ENCODE results near the gene TRABD.
"Not testable (repeated sequence)": the region's sequence is repeated elsewhere in the genome, so short reads cannot be mapped to it uniquely, and the experiment has no call there.

TRABD gene

GRCh38 chr22:50203288-50203687 lies 17.6 kb downstream of the TRABD start:
- Histone ChIP-seq H2BK5ac (ENCODE audit: low read depth, low read length, poor library complexity, severe bottlenecking) (no peak overlapping the region), H3K9me3 (ENCODE audit: control insufficient read depth, low read length) (no peaks in the 10 kb centered on the region), H3K79me1 (replicated peaks; ENCODE audit: low read length, poor library complexity, severe bottlenecking) (peaks cover 28% of the 10 kb centered on the region), H3K4me1 (ENCODE audit: control insufficient read depth, insufficient read depth, low read depth, low read length) (peaks cover 26% of the 10 kb centered on the region), H2BK12ac (ENCODE audit: low read length in 2 of 2) (no peak overlapping the region), H3K4ac (ENCODE audit: low read depth in 1 of 2, low read length in 2 of 2) (no peak overlapping the region), H3K4me3 (ENCODE audit: insufficient read depth in 1 of 2, low read depth in 1 of 2, low read length in 2 of 2) (no peak overlapping the region), H3K9ac (ENCODE audit: low read length) (no peak overlapping the region), H3K27me3 (ENCODE audit: control insufficient read depth in 1 of 2, insufficient read depth in 1 of 2, low read length in 2 of 2) (no peaks in the 10 kb centered on the region), H3K14ac (ENCODE audit: low read length in 2 of 2) (no peak overlapping the region), H2AFZ (ENCODE audit: low read depth, low read length) (no peak overlapping the region), H3K23ac (ENCODE audit: low read length in 2 of 2) (no peak overlapping the region), H4K8ac (ENCODE audit: low read length) (no peak overlapping the region), H2BK120ac (ENCODE audit: low read depth, low read length) (no peak overlapping the region), H4K91ac (ENCODE audit: low read length) (no peak overlapping the region), H2BK15ac (ENCODE audit: low read depth, poor library complexity, severe bottlenecking) (no peak overlapping the region), H3K27ac (ENCODE audit: low read length, poor library complexity, severe bottlenecking) (no peak overlapping the region), H3K36me3 (ENCODE audit: control insufficient read depth in 1 of 2, insufficient read depth in 2 of 2, low read depth in 1 of 2, low read length in 2 of 2) (peaks cover 33 to 40% of the 10 kb centered on the region in 2 experiments), H2AK5ac (ENCODE audit: low read length, severe bottlenecking) (no peak overlapping the region), H3K4me2 (ENCODE audit: low read length, poor library complexity, severe bottlenecking) (no peak overlapping the region), H3K18ac (ENCODE audit: low read depth in 1 of 2, low read length in 2 of 2) (no peak overlapping the region)
- WGBS: no CpG with 5 or more reads among the region's 1 CpG
- no peak for DNase-seq

GRCh38 chr22:50204571-50204970 lies 18.9 kb downstream of the TRABD start:
- H3K27ac ChIP-seq (ENCODE audit: low read length, poor library complexity, severe bottlenecking): no peak overlapping the region

GRCh38 chr22:50204998-50205397 lies 19.3 kb downstream of the TRABD start:
- not testable (repeated sequence) for H4K91ac ChIP-seq (ENCODE audit: low read length); H3K4me2 ChIP-seq (ENCODE audit: low read length, poor library complexity, severe bottlenecking); H2AFZ ChIP-seq (ENCODE audit: low read depth, low read length); H2BK12ac ChIP-seq (ENCODE audit: low read length in 2 of 2); H3K4me3 ChIP-seq (ENCODE audit: insufficient read depth in 1 of 2, low read depth in 1 of 2, low read length in 2 of 2); H3K14ac ChIP-seq (ENCODE audit: low read length in 2 of 2); DNase-seq; H2BK5ac ChIP-seq (ENCODE audit: low read depth, low read length, poor library complexity, severe bottlenecking); H3K18ac ChIP-seq (ENCODE audit: low read depth in 1 of 2, low read length in 2 of 2); H4K8ac ChIP-seq (ENCODE audit: low read length); H3K4ac ChIP-seq (ENCODE audit: low read depth in 1 of 2, low read length in 2 of 2); H2AK5ac ChIP-seq (ENCODE audit: low read length, severe bottlenecking); H3K27me3 ChIP-seq (ENCODE audit: control insufficient read depth in 1 of 2, insufficient read depth in 1 of 2, low read length in 2 of 2); H2BK120ac ChIP-seq (ENCODE audit: low read depth, low read length); H3K27ac ChIP-seq (ENCODE audit: low read length, poor library complexity, severe bottlenecking); H3K23ac ChIP-seq (ENCODE audit: low read length in 2 of 2); H2BK15ac ChIP-seq (ENCODE audit: low read depth, poor library complexity, severe bottlenecking); H3K9me3 ChIP-seq (ENCODE audit: control insufficient read depth, low read length); H3K9ac ChIP-seq (ENCODE audit: low read length)
- Histone ChIP-seq H3K4me1 (ENCODE audit: control insufficient read depth, insufficient read depth, low read depth, low read length) (peaks cover 20% of the 10 kb centered on the region), H3K79me1 (replicated peaks; ENCODE audit: low read length, poor library complexity, severe bottlenecking) (peaks cover 33% of the 10 kb centered on the region), H3K36me3 (ENCODE audit: control insufficient read depth in 1 of 2, insufficient read depth in 2 of 2, low read depth in 1 of 2, low read length in 2 of 2) (peaks cover 41 to 44% of the 10 kb centered on the region in 2 experiments)
- 97% methylated on average over 9 of the region's 9 CpGs for WGBS

More at GRCh38 chr22:50204571-50204970, 18.9 kb downstream of the TRABD start:
- H3K18ac ChIP-seq (ENCODE audit: low read depth in 1 of 2, low read length in 2 of 2): no peak overlapping the region
- DNase-seq: no peak
- H2BK5ac ChIP-seq (ENCODE audit: low read depth, low read length, poor library complexity, severe bottlenecking): no peak overlapping the region
- no peak overlapping the region for H3K9ac ChIP-seq (ENCODE audit: low read length)
- no peak overlapping the region for H2BK12ac ChIP-seq (ENCODE audit: low read length in 2 of 2)
- WGBS: over 99% methylated on average over 7 of the region's 7 CpGs
- H2AFZ ChIP-seq (ENCODE audit: low read depth, low read length): no peak overlapping the region
- no peak overlapping the region for H3K14ac ChIP-seq (ENCODE audit: low read length in 2 of 2)
- no peak overlapping the region for H4K8ac ChIP-seq (ENCODE audit: low read length)
- H3K4ac ChIP-seq (ENCODE audit: low read depth in 1 of 2, low read length in 2 of 2): no peak overlapping the region
- no peak overlapping the region for H4K91ac ChIP-seq (ENCODE audit: low read length)
- H3K23ac ChIP-seq (ENCODE audit: low read length in 2 of 2): no peak overlapping the region
- no peak overlapping the region for H2AK5ac ChIP-seq (ENCODE audit: low read length, severe bottlenecking)
- no peak overlapping the region for H2BK15ac ChIP-seq (ENCODE audit: low read depth, poor library complexity, severe bottlenecking)
- no peak overlapping the region for H3K4me2 ChIP-seq (ENCODE audit: low read length, poor library complexity, severe bottlenecking)
- no peaks in the 10 kb centered on the region for H3K9me3 ChIP-seq (ENCODE audit: control insufficient read depth, low read length)
- H3K36me3 ChIP-seq (ENCODE audit: control insufficient read depth in 1 of 2, insufficient read depth in 2 of 2, low read depth in 1 of 2, low read length in 2 of 2): peaks cover 40 to 43% of the 10 kb centered on the region in 2 experiments
- H3K27me3 ChIP-seq (ENCODE audit: control insufficient read depth in 1 of 2, insufficient read depth in 1 of 2, low read length in 2 of 2): no peaks in the 10 kb centered on the region
- H3K79me1 ChIP-seq (replicated peaks; ENCODE audit: low read length, poor library complexity, severe bottlenecking): peaks cover 33% of the 10 kb centered on the region
- peaks cover 25% of the 10 kb centered on the region for H3K4me1 ChIP-seq (ENCODE audit: control insufficient read depth, insufficient read depth, low read depth, low read length)
- no peak overlapping the region for H2BK120ac ChIP-seq (ENCODE audit: low read depth, low read length)
- H3K4me3 ChIP-seq (ENCODE audit: insufficient read depth in 1 of 2, low read depth in 1 of 2, low read length in 2 of 2): no peak overlapping the region

- Histone ChIP-seq H4K91ac (ENCODE audit: low read length) (peak overlapping the region; percentile 43), H3K4me2 (ENCODE audit: low read length, poor library complexity, severe bottlenecking) (no peak overlapping the region), H3K4ac (ENCODE audit: low read depth in 1 of 2, low read length in 2 of 2) (no peak overlapping the region), H3K18ac (ENCODE audit: low read depth in 1 of 2, low read length in 2 of 2) (no peak overlapping the region), H2BK120ac (ENCODE audit: low read depth, low read length) (no peak overlapping the region), H3K36me3 (ENCODE audit: control insufficient read depth in 1 of 2, insufficient read depth in 2 of 2, low read depth in 1 of 2, low read length in 2 of 2) (peaks cover 51 to 53% of the 10 kb centered on the region in 2 experiments), H3K27me3 (ENCODE audit: control insufficient read depth in 1 of 2, insufficient read depth in 1 of 2, low read length in 2 of 2) (no peaks in the 10 kb centered on the region), H2BK5ac (ENCODE audit: low read depth, low read length, poor library complexity, severe bottlenecking) (no peak overlapping the region), H3K23ac (ENCODE audit: low read length in 2 of 2) (no peak overlapping the region), H4K8ac (ENCODE audit: low read length) (peak overlapping the region; percentile 60), H3K9me3 (ENCODE audit: control insufficient read depth, low read length) (no peaks in the 10 kb centered on the region), H3K27ac (ENCODE audit: low read length, poor library complexity, severe bottlenecking) (no peak overlapping the region), H2AFZ (ENCODE audit: low read depth, low read length) (no peak overlapping the region), H2BK12ac (ENCODE audit: low read length in 2 of 2) (no peak overlapping the region), H3K4me3 (ENCODE audit: insufficient read depth in 1 of 2, low read depth in 1 of 2, low read length in 2 of 2) (no peak overlapping the region), H3K79me1 (replicated peaks; ENCODE audit: low read length, poor library complexity, severe bottlenecking) (peaks cover 39% of the 10 kb centered on the region), H3K4me1 (ENCODE audit: control insufficient read depth, insufficient read depth, low read depth, low read length) (peaks cover 19% of the 10 kb centered on the region), H2AK5ac (ENCODE audit: low read length, severe bottlenecking) (no peak overlapping the region), H3K14ac (ENCODE audit: low read length in 2 of 2) (peak overlapping the region in 1 of 2 experiments; percentile 12), H3K9ac (ENCODE audit: low read length) (no peak overlapping the region), H2BK15ac (ENCODE audit: low read depth, poor library complexity, severe bottlenecking) (no peak overlapping the region)
- no peak for DNase-seq
- WGBS: 95% methylated on average over 45 of the region's 45 CpGs
Observed at GRCh38 chr22:50205781-50206569, 20.3 kb downstream of the TRABD start.

All from mesenchymal stem cell (in vitro differentiated cells and primary cell).